ENCODE measurements around the gene UQCR10. TPM values are rescaled to one million over a fixed set of nuclear protein-coding genes. Genes with fewer than 3 reads are reported as not detected.

UQCR10 gene
- total RNA-seq, 1 donor from 2014 or later: 77.4 TPM

GRCh38 chr22:29790061-29790460 lies 22.9 kb downstream of the UQCR10 start:
- no peaks in the 10 kb centered on the region for H3K27me3 Mint-ChIP-seq (ENCODE audit: unreplicated experiment)
- TF ChIP-seq, protein P1, sequence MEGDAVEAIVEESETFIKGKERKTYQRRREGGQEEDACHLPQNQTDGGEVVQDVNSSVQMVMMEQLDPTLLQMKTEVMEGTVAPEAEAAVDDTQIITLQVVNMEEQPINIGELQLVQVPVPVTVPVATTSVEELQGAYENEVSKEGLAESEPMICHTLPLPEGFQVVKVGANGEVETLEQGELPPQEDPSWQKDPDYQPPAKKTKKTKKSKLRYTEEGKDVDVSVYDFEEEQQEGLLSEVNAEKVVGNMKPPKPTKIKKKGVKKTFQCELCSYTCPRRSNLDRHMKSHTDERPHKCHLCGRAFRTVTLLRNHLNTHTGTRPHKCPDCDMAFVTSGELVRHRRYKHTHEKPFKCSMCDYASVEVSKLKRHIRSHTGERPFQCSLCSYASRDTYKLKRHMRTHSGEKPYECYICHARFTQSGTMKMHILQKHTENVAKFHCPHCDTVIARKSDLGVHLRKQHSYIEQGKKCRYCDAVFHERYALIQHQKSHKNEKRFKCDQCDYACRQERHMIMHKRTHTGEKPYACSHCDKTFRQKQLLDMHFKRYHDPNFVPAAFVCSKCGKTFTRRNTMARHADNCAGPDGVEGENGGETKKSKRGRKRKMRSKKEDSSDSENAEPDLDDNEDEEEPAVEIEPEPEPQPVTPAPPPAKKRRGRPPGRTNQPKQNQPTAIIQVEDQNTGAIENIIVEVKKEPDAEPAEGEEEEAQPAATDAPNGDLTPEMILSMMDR (IDR thresholded peaks at IDR 0.05): no peak
- DNase-seq (ENCODE audit: extremely low spot score, unreplicated experiment): no peak
- no peaks in the 10 kb centered on the region for H3K4me1 Mint-ChIP-seq (ENCODE audit: unreplicated experiment)
- no peak overlapping the region for H3K4me3 Mint-ChIP-seq (ENCODE audit: unreplicated experiment)
- no peak overlapping the region for H3K27ac Mint-ChIP-seq (ENCODE audit: unreplicated experiment)
- no peaks in the 10 kb centered on the region for H3K9me3 Mint-ChIP-seq (ENCODE audit: unreplicated experiment)
- peaks cover 35% of the 10 kb centered on the region for H3K36me3 Mint-ChIP-seq (ENCODE audit: unreplicated experiment)

DNA sequence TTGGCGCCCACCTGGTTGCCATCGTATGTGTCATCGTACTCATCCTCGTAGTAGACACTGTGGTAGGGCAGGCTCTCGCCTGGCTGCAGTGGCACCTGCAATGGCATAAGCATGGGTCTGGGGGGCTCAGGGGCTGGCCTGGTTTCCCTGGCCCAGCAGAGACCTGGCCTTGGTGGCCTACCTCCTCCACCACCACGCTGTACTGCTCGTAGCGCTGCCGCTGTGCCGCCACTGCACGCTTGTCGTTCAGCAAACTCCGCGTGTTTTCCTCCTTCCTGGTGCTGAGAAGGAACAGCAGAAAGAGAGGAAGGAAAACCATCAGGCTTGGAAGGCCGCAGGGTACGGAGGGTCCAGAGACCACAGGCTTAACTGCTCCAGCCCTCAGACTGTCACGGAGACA lies 26.2 kb downstream of the UQCR10 start:
- Mint-ChIP-seq H3K4me3 (ENCODE audit: unreplicated experiment) (no peak overlapping the region), H3K27ac (ENCODE audit: unreplicated experiment) (no peak overlapping the region), H3K27me3 (ENCODE audit: unreplicated experiment) (no peaks in the 10 kb centered on the region), H3K9me3 (ENCODE audit: unreplicated experiment) (no peaks in the 10 kb centered on the region), H3K4me1 (ENCODE audit: unreplicated experiment) (no peaks in the 10 kb centered on the region), H3K36me3 (ENCODE audit: unreplicated experiment) (peaks cover 30% of the 10 kb centered on the region)
- no peak for DNase-seq (ENCODE audit: extremely low spot score, unreplicated experiment)
- TF ChIP-seq, protein P1 (IDR thresholded peaks at IDR 0.05): no peak

DNA sequence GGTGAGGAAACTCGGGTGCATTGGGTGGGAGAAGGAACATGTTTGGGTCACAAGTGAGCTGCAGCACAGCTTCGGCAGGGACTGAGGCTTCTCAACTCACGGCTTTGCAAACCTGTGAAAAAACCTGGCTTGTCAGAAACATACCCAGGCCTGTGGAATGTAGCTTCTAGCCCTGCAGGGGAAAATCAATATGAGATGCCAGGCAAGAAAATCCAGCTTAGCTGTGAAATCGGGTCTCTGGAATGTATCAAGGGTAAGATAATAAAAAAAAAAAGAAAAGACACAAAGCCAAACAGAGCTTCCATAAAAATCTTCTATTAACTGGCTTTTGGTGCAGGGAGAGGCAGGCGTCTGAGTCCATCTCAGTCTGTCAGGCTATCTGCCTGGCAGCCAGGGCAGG lies 28.5 kb downstream of the UQCR10 start:
- TF ChIP-seq, protein P1 (IDR thresholded peaks at IDR 0.05): no peak
- H3K9me3 Mint-ChIP-seq (ENCODE audit: unreplicated experiment): no peaks in the 10 kb centered on the region
- H3K4me1 Mint-ChIP-seq (ENCODE audit: unreplicated experiment): no peaks in the 10 kb centered on the region
- H3K36me3 Mint-ChIP-seq (ENCODE audit: unreplicated experiment): peaks cover 27% of the 10 kb centered on the region
- H3K27ac Mint-ChIP-seq (ENCODE audit: unreplicated experiment): no peak overlapping the region
- no peak overlapping the region for H3K4me3 Mint-ChIP-seq (ENCODE audit: unreplicated experiment)
- no peaks in the 10 kb centered on the region for H3K27me3 Mint-ChIP-seq (ENCODE audit: unreplicated experiment)
- DNase-seq (ENCODE audit: extremely low spot score, unreplicated experiment): no peak

DNA sequence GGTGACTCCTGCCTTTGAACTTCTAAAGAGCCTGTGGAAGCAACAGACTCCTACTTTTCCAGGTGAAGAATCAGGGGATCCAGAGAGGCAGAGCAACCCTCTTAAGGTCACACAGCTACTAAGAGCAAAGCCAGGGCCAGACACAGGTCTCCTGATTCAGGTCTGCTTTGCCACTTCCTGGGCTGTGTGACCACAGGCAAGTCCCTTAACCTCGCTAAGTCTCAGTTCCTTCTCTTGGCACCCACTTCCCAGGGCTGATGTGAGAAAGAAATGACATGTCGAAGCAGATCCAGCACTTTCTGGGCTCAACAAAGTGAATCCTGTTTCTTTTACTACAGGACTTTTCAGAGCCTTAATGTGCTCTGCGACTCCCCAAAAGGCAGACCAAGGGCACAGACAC lies 30.2 kb downstream of the UQCR10 start:
- H3K4me3 Mint-ChIP-seq (ENCODE audit: unreplicated experiment): no peak overlapping the region
- H3K9me3 Mint-ChIP-seq (ENCODE audit: unreplicated experiment): no peaks in the 10 kb centered on the region
- no peaks in the 10 kb centered on the region for H3K4me1 Mint-ChIP-seq (ENCODE audit: unreplicated experiment)
- DNase-seq (ENCODE audit: extremely low spot score, unreplicated experiment): no peak
- peaks cover 34% of the 10 kb centered on the region for H3K36me3 Mint-ChIP-seq (ENCODE audit: unreplicated experiment)
- TF ChIP-seq, protein P1 (IDR thresholded peaks at IDR 0.05): no peak
- H3K27me3 Mint-ChIP-seq (ENCODE audit: unreplicated experiment): no peaks in the 10 kb centered on the region
- no peak overlapping the region for H3K27ac Mint-ChIP-seq (ENCODE audit: unreplicated experiment)

DNA sequence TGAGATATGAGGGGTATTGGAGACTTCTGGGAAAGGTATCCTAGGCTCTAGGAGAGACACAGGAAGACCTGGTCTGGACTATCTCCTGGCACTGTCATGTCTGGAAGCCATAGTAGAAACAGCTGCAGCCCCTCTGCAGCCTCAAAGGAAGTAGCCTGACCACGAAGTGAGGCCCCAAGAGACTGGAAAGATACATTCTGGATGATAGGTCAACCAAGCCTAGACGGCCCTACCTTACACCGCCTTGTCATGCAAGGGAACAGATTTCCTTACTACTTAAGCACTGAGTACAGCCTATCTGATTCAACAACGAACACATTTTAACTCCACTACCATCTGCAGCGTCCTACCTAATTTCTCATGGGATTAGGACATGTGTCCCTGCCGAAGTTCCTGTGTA lies 31.1 kb downstream of the UQCR10 start:
- H3K9me3 Mint-ChIP-seq (ENCODE audit: unreplicated experiment): no peaks in the 10 kb centered on the region
- no peak overlapping the region for H3K4me3 Mint-ChIP-seq (ENCODE audit: unreplicated experiment)
- H3K4me1 Mint-ChIP-seq (ENCODE audit: unreplicated experiment): no peaks in the 10 kb centered on the region
- no peak overlapping the region for H3K27ac Mint-ChIP-seq (ENCODE audit: unreplicated experiment)
- H3K27me3 Mint-ChIP-seq (ENCODE audit: unreplicated experiment): no peaks in the 10 kb centered on the region
- TF ChIP-seq, protein P1 (IDR thresholded peaks at IDR 0.05): no peak
- peaks cover 28% of the 10 kb centered on the region for H3K36me3 Mint-ChIP-seq (ENCODE audit: unreplicated experiment)
- no peak for DNase-seq (ENCODE audit: extremely low spot score, unreplicated experiment)
